Activated CD8-positive, alpha-beta memory T cell treated with anti-CD3 and anti-CD28 coated beads, Interleukin-2, amount 50 U/mL, for 24 hours (primary cell): Measurements from ENCODE around the gene SLC39A13.

Source experiments
- DNase-seq: peaks from one replicate; pipeline ENCODE4 v3.0.0-alpha.2; 2020; ENCODE audit errors: extremely low read depth

Gene SLC39A13

DNA sequence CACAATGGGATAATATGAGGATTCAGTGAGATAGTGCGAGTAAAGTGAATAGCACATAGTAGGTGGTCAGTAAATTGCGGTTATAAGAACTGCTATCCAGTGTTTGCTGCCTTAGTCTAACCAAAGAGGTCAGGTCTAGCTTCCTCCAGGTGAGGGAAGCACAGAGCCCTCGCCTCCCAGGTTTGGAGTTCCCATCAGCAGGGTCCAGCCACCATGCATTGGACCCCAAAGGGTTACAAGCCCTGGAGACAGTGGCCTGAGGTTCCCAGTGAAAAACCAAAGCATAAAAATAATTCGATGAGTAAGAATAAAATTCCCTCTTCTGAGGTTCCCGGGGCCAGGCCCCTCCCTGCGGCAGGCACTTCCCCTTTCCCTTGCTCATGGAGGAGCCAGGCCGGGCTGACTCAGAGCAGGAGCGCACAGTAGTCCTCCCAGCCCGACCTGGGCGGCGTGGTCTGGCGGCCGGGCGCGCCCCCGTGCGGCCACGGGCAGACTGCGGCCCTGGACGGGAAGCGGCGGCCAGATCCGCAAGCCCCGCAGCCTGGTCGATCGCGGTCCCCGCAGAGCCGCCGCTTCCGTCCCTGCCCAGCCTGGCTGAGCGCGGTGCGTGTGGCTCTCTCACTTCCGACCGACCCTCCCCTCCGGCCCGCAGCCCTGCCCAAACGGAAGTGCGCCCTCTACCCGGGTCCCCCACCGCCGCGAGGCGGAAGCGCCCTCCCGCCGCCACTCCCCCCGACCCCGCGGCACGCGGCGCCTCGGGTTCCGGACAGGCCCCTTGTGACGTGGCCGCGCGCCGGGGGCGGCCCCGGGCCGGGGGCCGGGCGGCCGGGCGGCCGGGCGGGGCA, at the start of gene SLC39A13:
Gene SLC39A13 (plus strand): TSS at position 845 of the 845 bp plus-strand sequence. CDS start 1,505 bp downstream, outside the sequence.
- DNase-seq = peak; percentile 74

DNA sequence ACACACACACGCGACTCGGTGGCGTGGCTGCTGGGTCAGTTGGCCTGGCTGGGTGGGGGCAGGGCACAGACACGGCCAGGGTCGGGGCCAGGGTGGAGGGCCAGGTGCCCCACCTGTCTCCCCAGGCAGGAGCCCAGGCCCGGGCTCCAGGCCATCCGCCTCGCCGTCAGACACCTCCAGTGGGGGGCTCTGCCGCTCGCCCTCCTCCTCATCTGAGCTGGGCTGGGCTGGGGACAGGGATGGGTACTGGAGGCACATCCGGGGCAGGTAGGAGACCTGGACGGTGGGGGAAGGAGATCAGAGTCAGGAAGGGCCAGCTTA, 49.7 kb upstream of the SLC39A13 start:
- no peak for DNase-seq

DNA sequence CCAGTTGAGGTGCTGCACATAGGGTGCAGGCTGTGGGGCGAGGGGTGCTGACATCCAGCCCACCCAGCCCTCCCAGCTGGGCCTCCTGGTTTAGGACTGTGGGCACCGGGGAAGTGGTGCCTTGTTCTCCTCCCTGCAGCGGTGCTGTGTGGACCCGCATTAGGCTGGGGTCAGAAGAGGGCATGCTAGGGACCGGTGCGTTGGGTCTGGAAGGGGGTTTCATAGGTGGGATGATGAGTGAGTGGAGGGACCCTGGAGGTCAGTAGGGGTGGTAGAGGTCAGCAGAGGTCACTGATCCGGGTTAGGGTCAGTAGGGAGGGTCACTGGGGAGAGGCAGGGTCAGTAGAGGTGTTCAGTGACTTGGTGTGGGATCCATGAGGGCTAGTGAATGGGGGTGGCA, 49.2 kb upstream of the SLC39A13 start:
- DNase-seq = no peak

DNA sequence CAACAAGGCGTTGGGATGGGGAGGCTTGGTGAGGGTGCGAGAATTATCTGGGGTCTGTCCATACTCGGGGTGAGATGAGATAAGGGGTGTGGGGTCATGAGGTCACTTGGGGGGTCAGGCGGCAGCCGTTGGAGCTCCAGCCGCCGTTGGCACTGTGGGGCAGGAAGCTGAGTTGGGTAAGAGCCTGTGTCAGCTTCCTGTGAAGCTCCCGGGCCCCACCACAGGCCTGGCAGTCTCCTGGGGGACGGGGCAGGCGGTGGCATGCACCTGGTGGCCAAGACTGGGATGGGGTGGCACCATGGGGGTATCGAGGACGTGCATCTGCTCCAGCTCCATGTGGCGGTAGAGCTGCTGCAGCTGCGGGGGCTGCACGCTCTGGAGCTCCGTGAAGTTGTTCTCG, 48.8 kb upstream of the SLC39A13 start:
- no peak for DNase-seq

DNA sequence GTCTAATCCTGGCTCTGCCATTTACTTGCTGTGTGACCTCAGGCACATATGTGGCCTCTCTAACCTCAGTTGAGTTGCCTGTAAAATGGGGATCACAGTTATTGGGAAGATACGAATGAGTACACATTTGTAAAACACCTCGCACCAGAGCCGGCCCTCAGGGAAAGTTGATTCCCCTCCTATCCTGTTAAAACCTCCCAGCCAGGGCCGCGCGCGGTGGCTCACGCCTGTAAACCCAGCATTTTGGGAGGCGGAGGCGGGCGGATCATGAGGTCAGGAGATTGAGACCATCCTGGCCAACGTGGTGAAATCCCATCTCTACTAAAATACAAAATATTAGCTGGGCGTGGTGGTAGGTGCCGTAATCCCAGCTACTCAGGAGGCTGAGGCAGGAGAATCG, 48.0 kb upstream of the SLC39A13 start:
- DNase-seq = no peak

DNA sequence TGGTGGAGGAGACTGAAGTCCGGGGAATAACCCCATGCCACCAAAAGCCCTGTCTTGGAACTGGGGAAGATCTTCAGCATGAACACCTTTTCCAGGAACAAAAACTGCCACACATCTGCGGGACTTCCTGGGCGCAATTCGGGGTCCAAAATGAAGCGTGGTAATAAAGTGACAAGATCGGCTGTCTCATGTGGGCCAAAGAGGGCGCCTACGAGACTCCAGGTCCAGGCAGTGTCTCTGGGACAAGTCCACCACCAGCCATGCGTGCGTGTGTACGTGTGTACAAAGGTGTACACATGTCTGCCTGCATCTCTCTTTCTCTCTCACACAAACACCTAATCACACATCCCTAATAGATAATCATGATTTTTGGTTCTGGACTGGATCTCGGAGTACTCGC, 47.0 kb upstream of the SLC39A13 start:
- no peak for DNase-seq

DNA sequence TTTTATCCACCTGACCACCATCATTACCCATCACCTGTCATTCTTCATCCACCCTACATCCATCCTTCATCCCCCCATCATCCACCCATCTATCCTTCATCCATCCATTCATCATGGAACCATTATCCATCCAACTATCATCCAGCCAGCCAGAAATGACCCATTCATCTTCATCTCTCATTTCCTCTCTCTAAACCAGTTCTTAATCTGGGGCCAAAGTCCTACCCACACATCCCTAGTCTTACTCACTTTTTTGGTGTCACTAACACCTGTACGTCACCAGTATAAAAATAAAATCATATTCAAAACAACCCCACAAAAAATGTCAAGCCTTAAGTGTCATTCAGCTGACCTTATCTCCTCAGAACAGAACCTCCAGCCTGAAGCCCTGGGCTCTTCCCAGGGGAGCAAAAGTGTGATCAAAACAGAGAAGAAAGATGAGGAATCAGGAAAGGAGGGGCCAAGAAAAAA, 42.3 kb upstream of the SLC39A13 start:
- no peak for DNase-seq

DNA sequence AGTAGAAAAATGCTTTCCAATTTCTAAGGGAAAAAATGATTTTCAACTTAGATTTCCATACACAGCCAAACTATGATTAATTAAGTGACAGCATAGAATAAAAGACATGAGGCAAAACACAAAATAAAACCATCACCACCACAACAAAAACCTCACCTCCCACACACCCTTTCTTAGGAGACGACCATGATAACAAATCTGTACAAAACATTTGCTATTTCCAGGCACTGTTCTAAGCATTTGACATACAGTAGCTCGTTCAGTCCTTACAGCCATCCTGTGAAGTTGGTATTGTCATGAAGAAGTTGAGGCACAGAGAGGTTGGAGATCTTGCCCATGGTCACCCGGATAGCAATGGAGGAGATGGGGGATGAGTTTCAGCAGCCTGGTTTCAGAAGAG, 38.7 kb upstream of the SLC39A13 start:
- DNase-seq = no peak

DNA sequence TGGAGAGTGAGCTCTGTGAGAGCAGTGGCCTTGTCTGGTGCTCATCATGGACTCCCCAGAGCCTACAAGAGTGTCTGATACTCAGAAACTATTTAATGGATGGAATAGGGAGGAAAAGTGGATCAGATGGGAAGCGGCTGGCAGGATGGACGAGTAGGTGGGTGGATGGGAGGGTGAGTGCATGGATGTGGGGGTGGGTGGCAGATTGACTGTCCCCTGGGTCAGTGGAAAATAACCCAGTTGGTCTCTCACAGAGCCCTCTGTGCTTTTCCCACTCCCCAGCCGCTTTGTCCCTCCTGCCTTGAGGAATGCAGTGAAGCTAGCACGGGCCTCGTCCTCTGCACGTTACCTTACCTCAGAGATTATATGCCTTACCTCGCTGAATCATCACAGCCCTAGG, 36.0 kb upstream of the SLC39A13 start:
- no peak for DNase-seq

DNA sequence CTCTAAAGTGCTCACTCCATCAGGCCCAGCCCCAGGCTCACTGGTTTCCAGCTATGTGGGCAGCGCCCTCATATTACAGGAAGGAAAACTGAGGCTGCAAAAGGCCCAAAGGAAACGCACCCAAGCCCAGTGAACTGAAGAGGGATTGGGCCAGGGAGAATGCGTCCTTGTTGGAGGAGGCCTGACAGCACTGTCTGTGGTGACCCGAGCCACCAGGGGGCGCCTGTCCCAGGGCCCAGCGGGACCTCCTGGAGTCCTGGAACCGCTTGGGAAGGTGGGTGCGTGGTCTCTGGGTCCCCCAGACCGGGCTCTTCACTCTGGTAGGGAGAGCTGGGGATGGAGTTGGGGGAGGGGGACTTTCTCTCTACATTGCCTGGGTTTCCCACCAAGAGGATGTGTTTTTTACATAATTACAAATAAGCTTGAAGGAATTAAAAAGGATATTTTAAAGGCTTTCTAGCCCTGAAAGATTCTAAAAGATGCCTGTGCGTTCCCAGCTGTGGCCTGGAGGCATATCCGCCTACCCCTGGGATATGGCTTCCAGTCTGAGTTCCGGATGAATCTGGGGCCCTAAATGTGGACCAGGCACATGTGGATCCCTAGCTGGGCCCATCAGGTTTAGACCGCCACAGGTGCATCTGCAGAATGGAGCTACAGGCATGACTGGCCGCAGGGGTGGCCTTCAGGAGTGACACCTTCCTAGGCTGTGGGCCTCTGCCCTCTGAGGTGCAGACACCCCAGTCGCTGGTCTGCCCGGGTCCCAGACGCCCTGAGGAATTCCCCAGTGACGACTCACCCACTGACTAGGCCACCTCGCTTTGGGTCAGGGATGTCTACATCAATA, 34.3 kb upstream of the SLC39A13 start:
- DNase-seq = peak; percentile 53

DNA sequence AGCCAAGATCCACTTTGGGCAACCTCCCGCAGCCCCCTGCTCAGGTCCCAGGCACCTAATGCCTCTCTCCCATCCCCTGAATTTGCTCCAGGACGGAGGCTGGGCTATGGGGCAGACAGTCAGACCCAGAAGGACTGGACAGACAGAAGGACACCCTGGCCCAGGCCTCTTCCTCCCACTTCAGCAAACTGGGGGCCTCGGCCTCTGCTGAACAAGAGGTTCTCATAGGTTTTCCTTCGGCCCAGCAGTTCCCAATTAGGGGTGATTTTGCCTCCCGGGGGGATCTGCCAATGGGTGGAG, 33.7 kb upstream of the SLC39A13 start:
- DNase-seq = no peak

DNA sequence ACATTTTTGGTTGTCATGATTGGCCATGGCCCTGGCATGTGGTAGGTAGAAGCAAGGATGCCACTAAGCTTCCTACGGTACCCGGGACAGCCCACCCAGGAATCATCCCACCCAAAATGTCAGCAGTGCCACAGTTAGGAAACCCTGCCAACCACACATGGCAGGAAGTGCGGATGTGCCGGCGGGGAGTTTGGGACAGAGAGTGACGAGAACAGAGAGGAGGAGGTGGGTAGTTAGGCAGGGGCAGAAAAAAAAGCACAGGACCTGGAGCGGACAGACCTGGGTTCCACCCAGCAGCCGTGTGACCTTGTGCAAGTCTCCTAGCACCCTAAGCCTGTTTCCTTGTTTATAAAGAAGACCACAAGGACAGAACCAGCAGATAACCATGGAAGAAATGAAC, 33.4 kb upstream of the SLC39A13 start:
- DNase-seq = no peak

DNA sequence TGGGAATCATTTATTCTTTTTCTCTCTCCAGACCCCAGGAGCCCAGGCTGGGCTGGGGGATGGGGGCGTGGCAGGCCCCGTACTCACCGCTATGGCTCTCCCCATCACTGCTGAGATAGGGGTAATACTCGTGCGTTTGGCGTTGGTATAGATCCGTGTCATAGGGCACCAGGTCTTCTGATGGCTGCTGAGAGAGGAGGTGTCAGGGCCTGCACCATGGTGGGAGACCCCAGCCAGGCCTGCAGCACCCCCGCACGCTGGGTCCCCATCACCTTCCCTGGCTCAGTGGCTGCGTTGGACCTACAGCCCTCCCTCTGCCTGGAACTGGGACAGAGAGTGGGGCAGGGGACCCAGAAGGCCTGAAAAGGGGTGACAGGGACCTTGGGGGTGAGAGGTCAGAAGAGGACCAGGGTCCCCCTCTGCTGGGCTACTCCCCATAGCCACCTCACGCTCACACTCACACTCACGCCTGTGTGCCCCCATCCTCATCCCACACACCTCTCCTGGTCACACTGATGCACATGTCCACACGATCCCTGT, 32.8 kb upstream of the SLC39A13 start:
- no peak for DNase-seq

DNA sequence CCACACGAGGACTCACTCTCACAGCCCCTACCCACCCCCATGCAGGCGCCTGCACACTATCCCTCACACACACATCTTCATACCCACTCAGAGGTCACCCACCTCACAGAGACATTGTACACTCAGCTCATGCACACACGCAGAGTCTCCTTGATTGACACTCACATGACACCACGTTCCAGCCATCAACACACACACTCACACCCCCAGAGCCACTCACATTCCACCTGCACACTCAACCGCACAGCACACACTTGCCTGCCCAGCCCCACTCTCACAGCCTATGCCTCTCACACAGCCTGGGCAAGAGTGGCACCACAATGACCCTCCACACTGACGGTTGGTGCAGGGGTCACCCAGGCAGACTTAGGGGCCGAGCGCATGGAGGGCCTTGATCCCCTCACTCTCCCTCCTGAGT, 32.3 kb upstream of the SLC39A13 start:
- no peak for DNase-seq

DNA sequence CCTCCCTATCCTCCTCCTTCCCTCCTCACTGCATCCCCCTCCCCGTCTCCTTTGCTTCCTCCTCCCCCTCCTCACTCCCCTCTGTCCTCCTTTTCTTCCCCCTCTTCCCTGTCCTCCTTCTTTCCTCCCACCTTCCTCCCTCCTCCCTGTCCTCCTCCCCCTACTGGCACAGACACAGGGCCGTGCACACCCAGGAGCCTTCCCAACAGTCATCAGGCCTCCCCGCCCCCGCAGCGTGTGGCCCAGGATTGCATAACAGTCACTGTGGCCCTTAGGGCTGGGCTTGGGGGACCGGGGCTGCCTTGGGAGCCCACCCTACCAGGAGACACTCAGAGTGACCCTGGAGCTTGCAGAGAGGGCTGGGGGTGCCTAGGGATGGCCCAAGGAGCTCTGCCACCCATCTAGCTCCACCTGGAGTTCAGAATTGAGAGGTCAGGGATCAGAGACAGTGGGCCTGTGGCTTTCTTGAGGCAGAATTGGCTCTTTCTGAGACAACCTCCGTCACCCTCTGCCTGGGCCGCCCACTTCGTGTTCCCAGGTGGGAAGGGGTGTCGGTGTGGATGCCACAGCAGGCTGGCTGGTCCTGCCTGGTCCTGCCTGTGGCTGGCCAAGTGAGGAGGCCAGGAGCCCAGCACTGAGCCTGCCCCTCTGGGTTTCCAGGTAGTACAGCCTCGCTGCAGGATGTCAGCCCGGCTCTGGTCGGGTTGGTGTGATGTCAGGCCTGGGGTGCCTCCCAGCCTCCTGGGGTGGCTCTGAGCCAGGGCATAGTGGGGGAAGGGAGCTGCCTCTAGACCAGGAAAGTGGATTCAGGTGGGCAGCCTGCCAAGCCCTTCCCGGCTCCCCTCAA, 31.6 kb upstream of the SLC39A13 start:
- no peak for DNase-seq

DNA sequence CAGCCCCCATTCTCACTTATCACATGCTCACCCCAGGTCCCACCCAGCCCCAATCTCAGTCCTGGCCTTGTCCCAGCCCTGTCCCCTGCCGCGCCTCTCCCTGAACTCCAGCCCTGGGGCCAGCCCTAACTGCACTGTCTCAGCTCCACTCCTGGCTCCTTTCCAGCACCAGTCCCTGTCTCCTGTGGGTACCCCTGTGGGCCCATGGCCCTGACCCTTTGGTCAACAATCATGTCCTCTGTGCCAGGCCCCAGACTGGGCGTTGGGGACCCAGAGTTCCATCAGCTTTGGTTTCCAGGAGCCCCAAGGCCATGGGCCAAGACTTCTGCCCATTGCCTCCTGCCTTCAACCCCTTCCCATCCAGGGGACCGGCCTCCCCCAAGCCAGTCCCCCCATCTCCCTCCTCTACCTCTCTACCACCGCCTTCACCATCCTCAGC, 30.8 kb upstream of the SLC39A13 start:
- DNase-seq = no peak

DNA sequence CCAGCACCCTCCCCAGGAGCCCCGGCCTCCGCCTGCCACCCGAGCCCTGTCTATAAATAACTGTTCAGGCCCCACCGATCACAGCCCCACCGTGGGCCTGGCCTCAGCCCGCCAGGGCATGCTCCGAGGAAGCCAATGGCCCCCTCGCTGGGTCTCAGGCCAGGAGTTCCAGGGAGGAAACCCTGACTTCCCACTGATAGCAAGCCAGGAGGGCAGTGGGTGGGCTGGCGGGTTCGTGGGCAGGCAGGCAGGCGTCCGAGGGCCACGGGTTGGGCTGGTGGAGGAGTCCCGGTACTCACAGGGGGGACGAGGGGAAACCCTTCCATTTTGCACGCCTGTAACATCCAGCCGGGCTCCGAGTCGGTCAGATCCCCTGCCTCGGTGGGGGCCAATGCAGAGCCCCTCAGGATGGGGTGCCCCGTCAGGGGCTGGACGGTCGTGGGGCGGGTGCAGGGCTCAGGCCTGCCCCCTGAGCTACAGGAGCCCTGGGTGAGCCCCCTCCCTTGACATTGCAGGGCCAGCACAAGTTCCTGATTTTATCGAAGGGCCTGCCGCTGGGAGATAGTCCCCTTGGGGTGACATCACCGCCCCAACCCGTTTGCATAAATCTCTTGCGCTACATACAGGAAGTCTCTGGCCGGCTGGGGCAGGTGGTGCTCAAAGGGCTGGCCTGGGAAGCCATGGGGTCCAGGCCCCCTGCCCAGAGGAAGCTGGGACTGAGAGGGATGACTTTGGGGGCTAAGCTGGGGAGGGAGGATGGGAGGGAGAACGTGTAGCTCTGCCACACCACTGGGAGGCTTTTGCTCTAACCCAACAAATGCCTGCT, 30.2 kb upstream of the SLC39A13 start, which contains the start of gene SPI1:
Gene SPI1 (minus strand): TSS at position 538 of the 826 bp plus-strand sequence. CDS start 194 bp downstream, at position 344.
- DNase-seq = no peak

DNA sequence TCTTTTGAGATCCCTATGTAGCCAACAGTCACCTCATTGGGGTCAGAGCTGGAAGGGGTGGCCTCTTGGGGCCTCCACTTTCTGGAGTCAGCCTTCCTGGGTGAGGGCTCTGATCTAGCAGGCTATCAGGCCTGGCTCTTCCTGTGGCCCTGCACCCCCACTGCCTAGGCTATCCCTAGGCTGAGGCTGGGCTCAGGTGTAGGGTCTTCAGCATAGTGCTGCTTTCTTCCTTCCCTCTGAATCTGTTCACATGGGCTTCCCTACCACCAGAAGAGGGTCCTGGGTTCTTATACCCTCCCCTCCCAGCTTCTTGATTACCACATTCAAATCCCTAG, 29.6 kb upstream of the SLC39A13 start:
- DNase-seq = no peak

DNA sequence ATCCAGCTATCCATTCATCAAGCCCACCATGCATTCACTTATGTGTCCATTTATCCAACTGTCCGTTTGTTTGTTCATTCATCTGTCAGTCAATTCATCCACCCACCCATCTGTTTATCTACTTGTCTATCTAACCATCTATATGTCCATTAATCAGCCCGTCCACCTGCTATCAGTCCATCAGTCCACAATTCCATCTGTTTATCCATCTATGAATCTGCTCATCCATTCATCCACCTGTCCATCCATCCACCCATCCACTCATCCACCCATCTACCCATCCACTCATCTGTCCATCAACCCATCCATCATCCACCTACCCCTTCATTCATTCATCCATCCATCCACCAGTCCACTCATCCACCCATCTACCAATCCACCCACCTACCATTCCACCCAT, 29.1 kb upstream of the SLC39A13 start:
- no peak for DNase-seq

DNA sequence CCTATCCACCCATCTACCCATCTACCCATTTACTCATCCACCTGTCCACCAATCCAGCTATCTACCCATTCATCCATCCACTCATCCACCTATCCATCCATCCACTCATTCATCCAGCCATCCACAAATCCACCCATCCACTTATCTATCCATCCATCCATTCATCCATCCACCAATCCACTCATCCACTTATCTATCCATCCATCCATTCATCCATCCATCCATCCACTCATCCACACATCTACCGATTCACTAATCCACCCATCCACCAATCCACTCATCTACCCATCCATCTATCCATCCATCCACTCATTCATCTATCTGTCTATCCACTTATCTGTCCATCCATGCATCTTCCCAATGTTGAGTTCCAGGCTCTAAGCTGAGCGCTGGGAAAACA, 28.3 kb upstream of the SLC39A13 start:
- DNase-seq = no peak

DNA sequence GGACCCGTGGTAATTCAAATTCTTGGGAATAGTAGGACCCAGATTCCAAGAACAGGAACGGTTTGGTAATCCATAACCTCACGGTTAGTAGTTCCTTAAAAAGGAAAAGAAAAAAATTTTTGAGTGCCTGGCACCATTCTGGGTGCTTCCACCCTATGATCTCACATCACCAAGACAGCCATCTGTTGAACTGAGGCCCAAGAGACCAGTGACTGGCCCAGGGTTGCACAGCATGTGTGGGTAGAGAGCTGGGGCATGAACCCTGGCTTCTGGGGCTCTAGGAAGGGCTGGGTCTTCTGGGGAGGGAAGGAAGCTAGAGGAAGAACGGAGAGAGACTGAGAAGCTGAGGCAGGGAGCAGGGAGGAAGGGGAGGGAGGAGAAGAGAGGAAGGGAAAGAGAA, 25.3 kb upstream of the SLC39A13 start:
- no peak for DNase-seq
